SJSA1 (cell line): Measurements from ENCODE around the gene DLG2. TPM values are rescaled to one million over a fixed set of nuclear protein-coding genes. Genes with fewer than 3 reads are reported as not detected.

Experiments used
- DNase-seq, 2 experiments: peaks; one replicate each; pipeline ENCODE4 v3.0.0-alpha.2; 2015 to 2020; ENCODE audit warnings: low spot score in 2 of 2, low read depth in 1 of 2
- H3K27ac ChIP-seq: fragments of 250-450 bp; sonication (Bioruptor Pico); 2 replicates; pipeline ENCODE4 v1.5.1; 2020; ENCODE audit warnings: mild to moderate bottlenecking, moderate library complexity
- H3K27me3 ChIP-seq: fragments of 250-450 bp; sonication (Bioruptor Pico); replicated peaks from 2 replicates; pipeline ENCODE4 v1.5.1; 2020; ENCODE audit warnings: mild to moderate bottlenecking, moderate library complexity
- H3K36me3 ChIP-seq: fragments of 250-450 bp; sonication (Bioruptor Pico); 2 replicates; pipeline ENCODE4 v1.5.1; 2020; ENCODE audit warnings: mild to moderate bottlenecking
- H3K4me1 ChIP-seq: fragments of 250-450 bp; sonication (Bioruptor Pico); replicated peaks from 2 replicates; pipeline ENCODE4 v1.6.1; 2021; ENCODE audit warnings: mild to moderate bottlenecking
- H3K4me3 ChIP-seq: fragments of 250-450 bp; sonication (Bioruptor Pico); 2 replicates; pipeline ENCODE4 v1.5.1; 2020; ENCODE audit warnings: mild to moderate bottlenecking
- H3K9me3 ChIP-seq: fragments of 250-450 bp; sonication (Bioruptor Pico); replicated peaks from 2 replicates; pipeline ENCODE4 v1.5.1; 2020; ENCODE audit warnings: mild to moderate bottlenecking
- total RNA-seq: library from RNA; depleted of rRNA; stranded (reverse); fragments of >200 nt; shearing (Covaris generic); gene quantifications from 2 replicates; pipeline ENCODE4 v1.2.3, GENCODE V29; 2014

The DLG2 gene
- total RNA-seq, 1 experiment from 2014 or later: 0.13 TPM

DNA sequence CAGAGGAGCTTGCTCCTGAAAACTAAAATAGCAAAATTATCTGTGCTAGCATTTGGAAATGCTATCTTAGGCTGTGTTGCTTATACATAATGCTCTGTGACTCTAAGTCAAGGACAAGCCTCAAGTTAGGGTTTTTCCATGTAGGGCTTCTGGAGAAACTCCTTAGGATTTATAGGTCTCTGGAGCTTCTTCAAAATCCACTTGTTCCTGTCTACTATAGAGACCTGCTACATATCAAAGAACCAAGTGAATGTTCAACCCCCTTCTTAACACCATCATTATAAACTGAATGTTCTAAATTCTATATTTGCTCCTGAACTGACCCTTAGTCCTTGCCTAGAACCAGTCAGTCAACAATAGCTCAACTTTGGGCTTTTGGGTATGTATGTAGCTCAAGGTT lies 1817.9 kb downstream of the DLG2 start:
- no peaks in the 10 kb centered on the region for H3K9me3 ChIP-seq
- no peaks in the 10 kb centered on the region for H3K36me3 ChIP-seq
- H3K4me3 ChIP-seq: no peak overlapping the region
- H3K27me3 ChIP-seq: no peaks in the 10 kb centered on the region
- DNase-seq: no peak
- H3K4me1 ChIP-seq: no peaks in the 10 kb centered on the region
- no peak overlapping the region for H3K27ac ChIP-seq

DNA sequence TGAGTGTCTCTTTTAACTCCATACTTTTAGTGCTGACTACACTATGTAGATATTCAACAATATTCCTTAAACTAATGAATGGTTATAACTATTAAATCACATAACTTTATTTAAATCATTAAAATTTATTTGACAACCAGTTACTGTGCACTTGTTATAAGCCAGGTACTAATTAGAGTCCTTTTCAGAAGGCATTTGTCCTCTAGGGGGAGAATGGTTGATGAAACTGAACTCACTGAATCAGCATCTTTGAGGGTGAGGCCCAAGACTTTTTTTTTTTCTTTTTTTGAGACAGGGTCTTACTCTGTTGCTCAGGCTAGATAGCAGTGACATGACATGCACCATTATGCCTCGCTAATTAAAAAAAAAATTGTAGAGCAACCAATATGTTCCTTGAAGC lies 1825.3 kb downstream of the DLG2 start:
- Histone ChIP-seq H3K27me3 (no peaks in the 10 kb centered on the region), H3K27ac (no peak overlapping the region), H3K9me3 (no peaks in the 10 kb centered on the region), H3K4me3 (no peak overlapping the region), H3K36me3 (no peaks in the 10 kb centered on the region), H3K4me1 (no peaks in the 10 kb centered on the region)
- DNase-seq: no peak

DNA sequence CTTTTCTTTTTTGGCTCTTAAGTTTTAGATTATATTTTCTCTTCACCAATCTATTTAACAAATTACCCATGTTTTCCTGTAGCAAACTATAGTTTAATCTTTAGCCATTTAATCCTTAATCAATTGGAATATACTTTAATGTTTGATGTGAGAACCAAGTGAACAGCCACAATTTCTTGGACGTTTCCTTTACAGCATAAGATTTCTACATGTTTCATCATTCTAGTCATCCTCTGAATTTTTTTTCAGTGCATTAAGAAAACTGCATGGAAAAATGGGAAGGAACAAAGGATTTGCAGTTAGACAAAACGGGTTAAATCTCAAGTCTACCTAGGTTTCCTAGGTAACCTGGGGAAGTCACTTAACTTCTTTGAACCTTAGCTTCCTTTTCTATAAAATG lies 1833.8 kb downstream of the DLG2 start:
- Histone ChIP-seq H3K36me3 (no peaks in the 10 kb centered on the region), H3K27ac (no peak overlapping the region), H3K9me3 (no peaks in the 10 kb centered on the region), H3K27me3 (no peaks in the 10 kb centered on the region), H3K4me3 (no peak overlapping the region), H3K4me1 (no peaks in the 10 kb centered on the region)
- DNase-seq: no peak

GRCh38 chr11:83791557-83791956 lies 1835.6 kb downstream of the DLG2 start:
- H3K9me3 ChIP-seq: no peaks in the 10 kb centered on the region
- no peaks in the 10 kb centered on the region for H3K27me3 ChIP-seq
- H3K4me1 ChIP-seq: no peaks in the 10 kb centered on the region
- no peak overlapping the region for H3K4me3 ChIP-seq
- H3K27ac ChIP-seq: no peak overlapping the region
- no peaks in the 10 kb centered on the region for H3K36me3 ChIP-seq
- no peak for DNase-seq

- H3K36me3 ChIP-seq: no peaks in the 10 kb centered on the region
- no peaks in the 10 kb centered on the region for H3K27me3 ChIP-seq
- no peak for DNase-seq
- no peak overlapping the region for H3K4me3 ChIP-seq
- no peaks in the 10 kb centered on the region for H3K4me1 ChIP-seq
- no peak overlapping the region for H3K27ac ChIP-seq
- H3K9me3 ChIP-seq: no peaks in the 10 kb centered on the region
Observed at GRCh38 chr11:83785942-83786341, 1841.2 kb downstream of the DLG2 start.

GRCh38 chr11:83784419-83784818 lies 1842.7 kb downstream of the DLG2 start:
- DNase-seq: no peak
- no peaks in the 10 kb centered on the region for H3K9me3 ChIP-seq
- no peaks in the 10 kb centered on the region for H3K27me3 ChIP-seq

DNA sequence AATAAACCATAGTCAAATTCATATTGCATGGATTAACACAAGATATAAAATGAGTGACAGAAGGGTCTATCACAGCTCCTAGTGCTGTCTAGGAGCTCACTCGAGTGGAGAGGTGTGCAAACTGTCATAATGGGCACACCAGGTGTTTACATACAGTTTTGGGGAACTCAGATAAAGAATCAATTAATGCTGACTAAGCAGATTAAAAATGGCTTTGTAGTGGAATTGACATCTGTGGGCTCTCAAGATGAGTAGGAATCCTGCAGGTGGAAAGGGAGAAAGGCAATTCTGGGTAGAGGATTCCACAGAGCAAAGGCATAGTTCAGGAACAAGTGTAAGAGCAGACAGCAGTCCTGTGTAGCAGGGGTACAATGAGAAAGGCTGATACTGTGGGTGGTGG lies 1844.8 kb downstream of the DLG2 start:
- H3K4me1 ChIP-seq: no peaks in the 10 kb centered on the region
- no peak overlapping the region for H3K4me3 ChIP-seq
- no peaks in the 10 kb centered on the region for H3K36me3 ChIP-seq
- no peak overlapping the region for H3K27ac ChIP-seq
- H3K27me3 ChIP-seq: no peaks in the 10 kb centered on the region
- H3K9me3 ChIP-seq: no peaks in the 10 kb centered on the region
- DNase-seq: no peak

More at GRCh38 chr11:83784419-83784818, 1842.7 kb downstream of the DLG2 start:
- Histone ChIP-seq H3K4me3 (no peak overlapping the region), H3K4me1 (no peaks in the 10 kb centered on the region), H3K36me3 (no peaks in the 10 kb centered on the region), H3K27ac (no peak overlapping the region)

DNA sequence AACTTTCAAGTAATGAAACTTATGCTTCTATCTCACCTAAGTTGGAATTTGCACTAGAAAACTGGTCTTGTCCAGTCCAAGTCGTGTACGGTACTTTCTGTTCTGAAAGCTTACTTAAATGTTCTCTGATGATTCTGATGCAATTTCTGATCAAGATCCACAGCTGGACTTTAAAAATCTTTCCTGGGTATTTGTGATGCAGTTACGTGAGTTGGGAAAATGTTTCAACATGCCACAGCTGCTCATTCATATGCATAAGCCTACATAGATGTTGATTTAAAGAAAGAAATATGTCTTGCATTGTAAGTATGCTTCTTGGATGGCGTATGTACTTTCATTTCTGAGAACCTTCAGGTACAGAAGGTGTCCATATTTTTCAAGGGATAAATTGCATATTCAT lies 1847.3 kb downstream of the DLG2 start:
- DNase-seq: no peak

GRCh38 chr11:83778596-83778995 lies 1848.5 kb downstream of the DLG2 start:
- H3K4me3 ChIP-seq: no peak overlapping the region
- H3K27me3 ChIP-seq: no peaks in the 10 kb centered on the region
- H3K9me3 ChIP-seq: no peaks in the 10 kb centered on the region
- no peaks in the 10 kb centered on the region for H3K4me1 ChIP-seq
- no peaks in the 10 kb centered on the region for H3K36me3 ChIP-seq
- H3K27ac ChIP-seq: no peak overlapping the region
- DNase-seq: no peak

More for the DNA sequence above, 1847.3 kb downstream of the DLG2 start:
- Histone ChIP-seq H3K27me3 (no peaks in the 10 kb centered on the region), H3K4me1 (no peaks in the 10 kb centered on the region), H3K27ac (no peak overlapping the region), H3K4me3 (no peak overlapping the region), H3K36me3 (no peaks in the 10 kb centered on the region), H3K9me3 (no peaks in the 10 kb centered on the region)

DNA sequence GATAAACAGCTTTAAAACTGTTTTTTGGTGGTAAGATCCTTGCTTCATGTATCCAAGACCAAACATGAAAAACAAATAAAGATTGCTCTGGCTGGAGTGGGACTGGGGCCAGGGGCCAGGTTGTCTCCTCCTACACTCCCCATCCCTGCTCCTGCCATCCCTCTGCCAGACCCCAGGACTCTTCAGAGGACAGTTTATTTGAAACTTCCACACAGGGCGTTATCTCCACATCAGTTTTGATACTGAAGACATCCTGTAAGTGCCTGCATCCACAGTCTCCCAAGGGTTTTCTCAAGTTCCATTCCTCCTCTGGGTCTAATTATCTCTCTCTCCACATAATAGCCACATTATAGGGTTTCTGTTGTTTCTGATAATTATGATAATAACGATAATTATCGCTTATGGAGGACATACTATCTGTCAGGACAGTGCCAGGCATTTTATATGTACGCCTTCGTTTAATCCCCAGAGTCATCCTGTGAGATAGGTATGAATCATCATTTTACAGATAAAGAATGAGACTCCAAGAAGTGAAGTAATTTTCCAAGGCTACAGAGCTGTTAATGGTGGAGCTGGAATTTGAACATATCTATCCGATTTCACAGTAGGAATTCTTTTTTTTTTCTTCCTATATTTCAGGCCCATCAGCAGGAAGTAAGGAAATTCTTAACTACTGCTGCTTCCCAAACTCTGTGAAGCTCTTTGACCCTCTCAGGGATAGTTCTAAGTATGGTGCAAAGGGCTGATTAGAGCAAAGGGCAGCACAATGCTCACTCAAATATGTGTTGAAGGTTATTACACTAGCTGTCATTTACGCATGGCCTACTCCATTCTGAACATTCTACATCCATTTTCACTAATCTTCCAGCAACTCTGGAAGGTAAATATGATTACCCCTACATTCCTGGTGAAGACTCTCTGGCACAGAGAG lies 1852.9 kb downstream of the DLG2 start:
- Histone ChIP-seq H3K4me1 (no peaks in the 10 kb centered on the region), H3K27me3 (no peaks in the 10 kb centered on the region), H3K27ac (no peak overlapping the region), H3K9me3 (no peaks in the 10 kb centered on the region), H3K36me3 (no peaks in the 10 kb centered on the region), H3K4me3 (no peak overlapping the region)
- no peak for DNase-seq

- no peaks in the 10 kb centered on the region for H3K36me3 ChIP-seq
- no peak overlapping the region for H3K4me3 ChIP-seq
- no peaks in the 10 kb centered on the region for H3K4me1 ChIP-seq
- H3K27ac ChIP-seq: no peak overlapping the region
- H3K9me3 ChIP-seq: no peaks in the 10 kb centered on the region
- DNase-seq: no peak
- H3K27me3 ChIP-seq: no peaks in the 10 kb centered on the region
Observed at GRCh38 chr11:83768489-83768888, 1858.7 kb downstream of the DLG2 start.

DNA sequence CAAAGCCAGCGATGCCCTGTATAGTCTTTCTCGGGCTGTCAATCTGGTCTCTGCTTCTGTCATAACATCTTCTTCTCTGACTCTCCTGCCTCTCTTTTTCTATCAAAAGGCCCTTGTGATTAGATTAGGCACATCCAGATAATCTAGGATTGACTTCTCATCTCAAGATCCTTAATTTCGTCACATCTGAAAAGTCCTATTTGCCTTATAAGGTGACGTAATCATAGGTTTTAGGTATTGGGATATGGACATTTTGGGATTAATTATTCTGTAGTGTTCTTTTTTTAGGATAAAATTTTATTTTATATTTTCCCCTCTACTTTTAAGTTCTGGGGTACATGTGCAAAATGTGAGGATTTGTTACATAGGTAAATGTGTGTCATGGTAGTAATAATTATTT lies 1860.2 kb downstream of the DLG2 start:
- DNase-seq: no peak
- no peaks in the 10 kb centered on the region for H3K27me3 ChIP-seq
- no peak overlapping the region for H3K4me3 ChIP-seq
- no peak overlapping the region for H3K27ac ChIP-seq
- no peaks in the 10 kb centered on the region for H3K4me1 ChIP-seq
- H3K9me3 ChIP-seq: no peaks in the 10 kb centered on the region
- H3K36me3 ChIP-seq: no peaks in the 10 kb centered on the region

DNA sequence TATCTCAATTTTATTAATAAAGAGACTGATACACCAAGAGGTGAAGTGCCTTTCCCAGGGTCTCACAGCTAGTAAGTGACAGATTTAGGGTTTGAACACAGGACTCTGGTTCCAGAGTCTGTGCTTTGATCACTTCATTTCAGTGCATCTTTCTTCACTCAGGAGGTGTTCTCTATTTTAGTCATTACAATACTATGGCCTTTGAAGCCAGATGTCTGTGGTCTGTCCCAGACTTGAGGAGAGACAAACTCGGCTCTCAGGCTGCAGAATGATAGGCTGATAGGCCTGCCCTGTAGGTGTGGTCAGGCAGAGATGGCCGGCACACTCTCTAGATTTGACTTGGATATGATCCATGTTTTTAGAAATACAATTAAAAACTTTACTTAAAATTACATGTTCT lies 1862.5 kb downstream of the DLG2 start:
- no peaks in the 10 kb centered on the region for H3K36me3 ChIP-seq
- no peak overlapping the region for H3K4me3 ChIP-seq
- DNase-seq: no peak
- H3K27me3 ChIP-seq: no peaks in the 10 kb centered on the region
- no peaks in the 10 kb centered on the region for H3K4me1 ChIP-seq
- H3K27ac ChIP-seq: no peak overlapping the region
- H3K9me3 ChIP-seq: no peaks in the 10 kb centered on the region

DNA sequence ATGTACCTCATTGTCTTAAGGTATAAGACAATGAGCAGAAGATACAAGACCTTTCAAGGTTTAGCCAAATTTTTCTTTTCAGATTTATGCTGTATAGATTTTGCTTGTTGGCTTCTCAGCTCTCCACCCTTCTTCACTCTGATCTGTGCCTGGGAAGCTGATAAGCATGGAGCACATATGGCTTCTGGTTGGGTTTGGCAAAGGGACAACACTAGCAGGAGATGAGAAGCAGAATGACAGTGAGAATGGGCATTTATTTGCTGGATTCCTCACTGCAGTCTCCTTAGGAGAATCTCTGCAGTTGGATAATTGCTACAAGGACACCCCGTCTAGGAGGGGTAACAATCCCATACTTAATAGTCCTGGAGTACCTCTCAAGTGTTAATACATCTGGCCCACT lies 1866.2 kb downstream of the DLG2 start:
- no peaks in the 10 kb centered on the region for H3K4me1 ChIP-seq
- H3K9me3 ChIP-seq: no peaks in the 10 kb centered on the region
- H3K27ac ChIP-seq: no peak overlapping the region
- H3K27me3 ChIP-seq: no peaks in the 10 kb centered on the region
- H3K36me3 ChIP-seq: no peaks in the 10 kb centered on the region
- no peak overlapping the region for H3K4me3 ChIP-seq
- no peak for DNase-seq

- Histone ChIP-seq H3K9me3 (no peaks in the 10 kb centered on the region), H3K27me3 (no peaks in the 10 kb centered on the region), H3K4me3 (no peak overlapping the region), H3K27ac (no peak overlapping the region), H3K36me3 (no peaks in the 10 kb centered on the region), H3K4me1 (no peaks in the 10 kb centered on the region)
- DNase-seq: no peak
Observed at GRCh38 chr11:83759148-83759547, 1868.0 kb downstream of the DLG2 start.
